MM.1S (cell line): ENCODE data around the gene SNX1.

Experiments
- CTCF ChIP-seq: fragments of 300-600 bp; sonication (generic); IDR thresholded peaks from 2 replicates; pipeline ENCODE4 v1.5.1; 2016; ENCODE audit warnings: antibody characterized with exemption, low read length, mixed read lengths
- EZH2 ChIP-seq: fragments of 300-600 bp; sonication (generic); optimal IDR thresholded peaks from 2 replicates; pipeline ENCODE3; 2017; ENCODE audit warnings: low read depth, mild to moderate bottlenecking, antibody characterized with exemption, low read length, mixed read lengths

DNA sequence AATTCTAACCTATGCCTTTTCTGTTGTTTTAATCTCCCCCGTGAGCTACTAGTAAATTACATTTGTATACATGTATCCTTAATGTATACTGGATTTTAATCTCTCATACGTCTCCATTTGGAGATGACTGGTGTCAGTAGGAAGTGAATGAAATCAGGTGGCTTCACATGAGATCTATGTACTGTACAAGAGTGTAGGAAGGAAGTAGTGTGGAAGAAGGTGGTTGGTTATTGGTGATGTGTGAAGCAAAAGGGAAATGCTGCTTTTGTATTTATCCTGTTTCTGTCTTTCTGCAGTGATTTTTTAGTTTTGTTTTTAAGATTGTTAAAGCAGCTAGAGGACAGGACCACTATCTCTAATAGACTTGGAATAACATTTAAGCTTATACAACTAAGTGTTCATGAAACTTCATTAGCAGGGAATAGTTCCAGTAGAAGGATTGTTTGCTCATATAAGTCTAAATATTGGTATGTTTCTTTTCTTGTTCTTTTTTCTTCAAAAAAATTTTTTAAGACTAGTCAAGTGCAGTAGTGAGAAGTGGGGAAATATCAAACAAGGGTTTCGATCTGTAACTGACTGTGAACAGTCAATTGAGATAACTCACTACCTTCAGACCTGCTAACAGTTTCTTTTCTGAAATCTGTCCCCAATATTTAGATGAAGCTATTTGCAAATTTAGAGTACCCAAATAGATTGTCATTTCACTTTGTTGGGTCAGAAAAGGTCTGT, 15.3 kb downstream of the SNX1 start:
- TF ChIP-seq CTCF = no peak
- TF ChIP-seq EZH2 = no peak
